Vagina (tissue), 2 donors: ENCODE measurements around the gene CAPZA3.

Experiments
- POLR2A ChIP-seq, 2 donors: fragments of 450-650 bp; IDR thresholded peaks; one replicate each; pipeline ENCODE4 v1.6.1; 2017; ENCODE audit warnings: antibody characterized with exemption in 2 of 2, mild to moderate bottlenecking in 2 of 2, moderate library complexity in 2 of 2
- POLR2AphosphoS5 ChIP-seq, 2 donors: sonication (generic); formaldehyde crosslinking; IDR thresholded peaks; one replicate each; pipeline ENCODE4 v1.9.0; 2017; ENCODE audit warnings: antibody characterized with exemption in 2 of 2, mild to moderate bottlenecking in 2 of 2, low read depth in 1 of 2; ENCODE audit not compliant: insufficient read depth in 1 of 2
- TF ChIP-seq, protein P1 (sequence below), 3 experiments: fragments of 450-650 bp in 2 of 3; fragments of 200-600 bp in 1 of 3; sonication (generic) in 1 of 3; IDR thresholded peaks; one replicate each; pipeline ENCODE4 v1.5.1; 2017 to 2019; ENCODE audit warnings: antibody characterized with exemption in 3 of 3, mild to moderate bottlenecking in 2 of 3, moderate library complexity in 2 of 3

DNA sequence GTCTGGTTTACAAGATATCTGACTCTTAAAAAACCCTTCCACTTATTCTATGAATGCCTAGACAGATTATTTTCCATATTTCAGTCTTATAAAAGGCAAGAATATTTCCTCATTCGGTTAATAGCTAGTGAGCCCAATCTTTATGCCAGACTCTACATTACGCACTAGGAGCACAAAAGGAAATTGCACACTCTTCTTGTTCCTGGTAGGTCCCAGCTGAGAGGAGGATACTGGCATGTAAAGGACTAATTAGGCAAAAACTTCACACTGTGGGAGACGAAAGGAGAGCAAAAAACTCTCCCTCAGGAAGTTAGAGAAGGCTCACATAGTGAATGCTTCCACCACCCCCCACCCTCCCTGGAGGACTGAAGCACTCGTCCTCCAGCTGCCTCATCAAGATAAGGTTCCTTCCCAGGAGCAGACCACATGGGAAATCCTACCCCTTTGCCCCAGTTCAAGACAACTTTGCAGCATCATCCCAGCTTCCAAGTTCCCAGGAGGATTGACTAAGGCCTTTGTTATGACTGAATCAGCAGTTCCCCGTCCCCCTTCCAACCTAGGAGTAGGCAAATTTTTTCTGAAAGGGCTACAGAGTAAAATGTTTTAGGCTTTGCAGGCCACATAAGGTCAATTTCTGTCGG is 14.5 kb downstream of the CAPZA3 start:
- TF ChIP-seq POLR2A (IDR thresholded peaks at IDR 0.05) (no peak), POLR2AphosphoS5 (IDR thresholded peaks at IDR 0.05; ENCODE audit: insufficient read depth in 1 of 2, low read depth in 1 of 2) (no peak)
- TF ChIP-seq, protein P1, sequence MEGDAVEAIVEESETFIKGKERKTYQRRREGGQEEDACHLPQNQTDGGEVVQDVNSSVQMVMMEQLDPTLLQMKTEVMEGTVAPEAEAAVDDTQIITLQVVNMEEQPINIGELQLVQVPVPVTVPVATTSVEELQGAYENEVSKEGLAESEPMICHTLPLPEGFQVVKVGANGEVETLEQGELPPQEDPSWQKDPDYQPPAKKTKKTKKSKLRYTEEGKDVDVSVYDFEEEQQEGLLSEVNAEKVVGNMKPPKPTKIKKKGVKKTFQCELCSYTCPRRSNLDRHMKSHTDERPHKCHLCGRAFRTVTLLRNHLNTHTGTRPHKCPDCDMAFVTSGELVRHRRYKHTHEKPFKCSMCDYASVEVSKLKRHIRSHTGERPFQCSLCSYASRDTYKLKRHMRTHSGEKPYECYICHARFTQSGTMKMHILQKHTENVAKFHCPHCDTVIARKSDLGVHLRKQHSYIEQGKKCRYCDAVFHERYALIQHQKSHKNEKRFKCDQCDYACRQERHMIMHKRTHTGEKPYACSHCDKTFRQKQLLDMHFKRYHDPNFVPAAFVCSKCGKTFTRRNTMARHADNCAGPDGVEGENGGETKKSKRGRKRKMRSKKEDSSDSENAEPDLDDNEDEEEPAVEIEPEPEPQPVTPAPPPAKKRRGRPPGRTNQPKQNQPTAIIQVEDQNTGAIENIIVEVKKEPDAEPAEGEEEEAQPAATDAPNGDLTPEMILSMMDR (IDR thresholded peaks at IDR 0.05): no peak
